IPS-20b (cell line): Measurements from ENCODE around the gene CKAP2L.

ENCODE experiments used
- H3K27ac ChIP-seq: one replicate; pipeline ENCODE4 v1.5.1; 2013; ENCODE audit warnings: low read length
- H3K27me3 ChIP-seq: 2 replicates; pipeline ENCODE4 v1.6.1; 2013; ENCODE audit warnings: mild to moderate bottlenecking, low read length, inconsistent platforms; ENCODE audit not compliant: insufficient read depth
- H3K36me3 ChIP-seq: 2 replicates; pipeline ENCODE4 v1.6.1; 2013; ENCODE audit warnings: low read depth, mild to moderate bottlenecking, inconsistent platforms, low read length, moderate library complexity; ENCODE audit not compliant: insufficient read depth
- H3K4me1 ChIP-seq: 2 replicates; pipeline ENCODE4 v1.6.1; 2013; ENCODE audit warnings: mild to moderate bottlenecking, control low read depth, inconsistent platforms, low read length, moderate library complexity; ENCODE audit not compliant: insufficient read depth
- H3K4me3 ChIP-seq: 2 replicates; pipeline ENCODE4 v1.5.1; 2013; ENCODE audit warnings: mild to moderate bottlenecking, low read length, inconsistent platforms
- H3K9ac ChIP-seq: 2 replicates; pipeline ENCODE4 v1.6.1; 2013; ENCODE audit warnings: low read depth, mild to moderate bottlenecking, inconsistent platforms, low read length, moderate library complexity
- H3K9me3 ChIP-seq: 2 replicates; pipeline ENCODE4 v1.6.1; 2013; ENCODE audit warnings: mild to moderate bottlenecking, low read depth, low read length, inconsistent platforms; ENCODE audit not compliant: insufficient read depth

CKAP2L gene

GRCh38 chr2:112755444-112755843, 9.0 kb downstream of the CKAP2L start:
- no peaks in the 10 kb centered on the region for H3K27me3 ChIP-seq
- H3K27ac ChIP-seq = no peak overlapping the region
- H3K9me3 ChIP-seq = no peaks in the 10 kb centered on the region
- H3K9ac ChIP-seq = no peak overlapping the region
- no peaks in the 10 kb centered on the region for H3K4me1 ChIP-seq
- peaks cover 91% of the 10 kb centered on the region for H3K36me3 ChIP-seq
- no peak overlapping the region for H3K4me3 ChIP-seq

- Histone ChIP-seq H3K27me3 (no peaks in the 10 kb centered on the region), H3K9me3 (no peaks in the 10 kb centered on the region), H3K4me1 (no peaks in the 10 kb centered on the region), H3K9ac (no peak overlapping the region), H3K36me3 (peaks cover 88% of the 10 kb centered on the region), H3K27ac (no peak overlapping the region), H3K4me3 (no peak overlapping the region)
Observed at GRCh38 chr2:112754564-112754963, 9.8 kb downstream of the CKAP2L start.

GRCh38 chr2:112752667-112753066, 11.7 kb downstream of the CKAP2L start:
- peaks cover 79% of the 10 kb centered on the region for H3K36me3 ChIP-seq
- H3K9ac ChIP-seq = no peak overlapping the region
- H3K4me3 ChIP-seq = no peak overlapping the region
- no peaks in the 10 kb centered on the region for H3K27me3 ChIP-seq
- H3K9me3 ChIP-seq = no peaks in the 10 kb centered on the region
- H3K27ac ChIP-seq = no peak overlapping the region
- no peaks in the 10 kb centered on the region for H3K4me1 ChIP-seq

- Histone ChIP-seq H3K4me1 (no peaks in the 10 kb centered on the region), H3K27me3 (no peaks in the 10 kb centered on the region), H3K4me3 (no peak overlapping the region), H3K9ac (no peak overlapping the region), H3K36me3 (peaks cover 71% of the 10 kb centered on the region), H3K27ac (no peak overlapping the region), H3K9me3 (no peaks in the 10 kb centered on the region)
Observed at GRCh38 chr2:112751451-112752197, 12.8 kb downstream of the CKAP2L start.

GRCh38 chr2:112750560-112750843, 13.9 kb downstream of the CKAP2L start:
- H3K4me1 ChIP-seq = no peaks in the 10 kb centered on the region
- H3K36me3 ChIP-seq = peaks cover 68% of the 10 kb centered on the region
- no peak overlapping the region for H3K4me3 ChIP-seq
- no peaks in the 10 kb centered on the region for H3K9me3 ChIP-seq
- H3K27ac ChIP-seq = no peak overlapping the region
- H3K27me3 ChIP-seq = no peaks in the 10 kb centered on the region
- H3K9ac ChIP-seq = no peak overlapping the region

- no peaks in the 10 kb centered on the region for H3K9me3 ChIP-seq
- H3K27ac ChIP-seq = no peak overlapping the region
- no peak overlapping the region for H3K4me3 ChIP-seq
- H3K4me1 ChIP-seq = no peaks in the 10 kb centered on the region
- peaks cover 63% of the 10 kb centered on the region for H3K36me3 ChIP-seq
- no peaks in the 10 kb centered on the region for H3K27me3 ChIP-seq
- no peak overlapping the region for H3K9ac ChIP-seq
Observed at GRCh38 chr2:112749755-112750559, 14.5 kb downstream of the CKAP2L start.

GRCh38 chr2:112740527-112740926, 23.9 kb downstream of the CKAP2L start:
- no peak overlapping the region for H3K9ac ChIP-seq
- no peak overlapping the region for H3K27ac ChIP-seq
- no peaks in the 10 kb centered on the region for H3K9me3 ChIP-seq
- H3K4me3 ChIP-seq = no peak overlapping the region
- H3K36me3 ChIP-seq = peaks cover 66% of the 10 kb centered on the region
- H3K4me1 ChIP-seq = no peaks in the 10 kb centered on the region
- H3K27me3 ChIP-seq = no peaks in the 10 kb centered on the region

- H3K27me3 ChIP-seq = no peaks in the 10 kb centered on the region
- H3K27ac ChIP-seq = no peak overlapping the region
- H3K4me3 ChIP-seq = no peak overlapping the region
- no peak overlapping the region for H3K9ac ChIP-seq
- no peaks in the 10 kb centered on the region for H3K9me3 ChIP-seq
- H3K36me3 ChIP-seq = peaks cover 46% of the 10 kb centered on the region
- H3K4me1 ChIP-seq = no peaks in the 10 kb centered on the region
Observed at GRCh38 chr2:112737542-112738232, 26.7 kb downstream of the CKAP2L start.

- Histone ChIP-seq H3K4me1 (no peaks in the 10 kb centered on the region), H3K36me3 (peaks cover 10% of the 10 kb centered on the region), H3K4me3 (no peak overlapping the region)
Observed at GRCh38 chr2:112733871-112734270, 30.5 kb downstream of the CKAP2L start.

GRCh38 chr2:112733456-112733855, 31.0 kb downstream of the CKAP2L start:
- Histone ChIP-seq H3K9ac (no peak overlapping the region), H3K4me1 (no peaks in the 10 kb centered on the region), H3K27me3 (no peaks in the 10 kb centered on the region), H3K9me3 (no peaks in the 10 kb centered on the region), H3K4me3 (no peak overlapping the region), H3K27ac (no peak overlapping the region), H3K36me3 (peaks cover 5% of the 10 kb centered on the region; the same call in 1 of the 2 replicates)

More at GRCh38 chr2:112733871-112734270, 30.5 kb downstream of the CKAP2L start:
- Histone ChIP-seq H3K9ac (no peak overlapping the region), H3K27ac (no peak overlapping the region), H3K27me3 (no peaks in the 10 kb centered on the region), H3K9me3 (no peaks in the 10 kb centered on the region)

GRCh38 chr2:112731479-112731878, 32.9 kb downstream of the CKAP2L start:
- Histone ChIP-seq H3K4me1 (no peaks in the 10 kb centered on the region), H3K27me3 (no peaks in the 10 kb centered on the region), H3K9ac (no peak overlapping the region), H3K9me3 (no peaks in the 10 kb centered on the region), H3K4me3 (no peak overlapping the region), H3K36me3 (no peaks in the 10 kb centered on the region), H3K27ac (no peak overlapping the region)
